Transverse colon (tissue), 3 donors: Measurements from ENCODE around the gene PRELID3B.

ENCODE experiments used
- CTCF ChIP-seq, 5 experiments: fragments of 200-600 bp in 3 of 5; fragments of 450-650 bp in 2 of 5; sonication (generic) in 3 of 5; IDR thresholded peaks; 1 replicate in 2 of 5; 2 replicates in 3 of 5; pipeline ENCODE4 v1.5.1; 2016 to 2017; ENCODE audit warnings: antibody characterized with exemption in 5 of 5, inconsistent platforms in 3 of 5, mild to moderate bottlenecking in 2 of 5, moderate library complexity in 1 of 5
- POLR2A ChIP-seq: fragments of 450-650 bp; IDR thresholded peaks from one replicate; pipeline ENCODE4 v1.6.1; 2016; ENCODE audit warnings: antibody characterized with exemption, mild to moderate bottlenecking, moderate library complexity

GRCh38 chr20:59016795-59017492 lies 25.6 kb downstream of the PRELID3B start:
- TF ChIP-seq CTCF (IDR thresholded peaks at IDR 0.05) (no peak), POLR2A (no peak)
